Stimulated activated CD4-positive, alpha-beta T cell treated with anti-CD3 and anti-CD28 coated beads, Interleukin-15, amount 100 ng/mL, for 1 hour (primary cell): Measurements from ENCODE around the gene EI24.
"Not testable (repeated sequence)": the region's sequence is repeated elsewhere in the genome, so short reads cannot be mapped to it uniquely, and the experiment has no call there.

Source experiments
- DNase-seq, 2 donors: peaks; one replicate each; pipeline ENCODE4 v3.0.0-alpha.2; 2020; ENCODE audit warnings: low read depth in 1 of 2, low spot score in 1 of 2

The EI24 gene

DNA sequence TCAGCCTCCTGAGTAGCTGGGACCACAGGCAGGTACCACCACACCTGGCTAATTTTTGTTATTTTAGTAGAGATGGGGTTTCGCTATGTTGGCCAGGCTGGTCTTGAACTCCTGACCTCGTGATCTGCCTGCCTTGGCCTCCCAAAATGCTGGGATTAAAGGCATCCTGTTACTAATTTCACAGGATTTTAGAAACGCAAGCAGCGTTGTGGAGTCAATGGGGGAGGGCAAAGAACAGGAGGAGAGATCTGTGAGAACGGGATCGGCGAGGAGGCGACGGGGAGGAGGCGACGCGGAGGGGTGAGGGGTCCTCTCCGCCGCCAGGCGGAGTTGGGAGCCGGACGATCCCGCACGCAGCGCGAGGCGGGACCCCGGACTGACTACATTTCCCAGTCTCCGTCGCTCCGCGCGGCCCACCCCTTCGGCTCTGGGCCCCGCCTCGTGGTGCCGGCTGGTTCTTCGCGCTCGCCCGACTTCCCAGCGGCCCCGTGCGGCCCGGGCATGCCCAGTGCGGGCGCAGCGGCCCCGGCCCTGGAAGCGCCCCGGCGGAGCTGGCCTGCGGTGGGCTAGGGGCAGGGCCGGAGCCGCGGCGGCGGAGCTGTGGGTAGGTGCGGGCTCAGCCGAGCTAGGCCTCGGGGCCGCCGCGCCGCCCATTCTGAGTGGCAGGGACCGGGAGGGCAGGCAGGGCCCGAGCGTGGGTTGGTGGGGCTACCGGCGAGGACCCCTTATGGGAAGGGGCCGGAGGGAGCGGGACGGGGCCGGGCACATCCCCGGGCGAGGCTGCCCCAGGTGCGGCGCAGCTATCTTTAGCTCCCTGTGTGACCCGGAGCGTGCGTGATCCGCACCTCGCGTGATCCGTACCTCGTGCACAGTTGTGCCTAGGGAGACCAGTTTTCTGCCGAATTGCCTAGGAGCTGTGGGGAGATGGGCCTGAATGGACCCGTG, at the start of gene EI24:
TSS of gene EI24 (plus strand) at position 508 of the 945 bp plus-strand sequence. CDS start 3,051 bp downstream, outside the sequence.
- DNase-seq, result peak; percentile 77 to 85

DNA sequence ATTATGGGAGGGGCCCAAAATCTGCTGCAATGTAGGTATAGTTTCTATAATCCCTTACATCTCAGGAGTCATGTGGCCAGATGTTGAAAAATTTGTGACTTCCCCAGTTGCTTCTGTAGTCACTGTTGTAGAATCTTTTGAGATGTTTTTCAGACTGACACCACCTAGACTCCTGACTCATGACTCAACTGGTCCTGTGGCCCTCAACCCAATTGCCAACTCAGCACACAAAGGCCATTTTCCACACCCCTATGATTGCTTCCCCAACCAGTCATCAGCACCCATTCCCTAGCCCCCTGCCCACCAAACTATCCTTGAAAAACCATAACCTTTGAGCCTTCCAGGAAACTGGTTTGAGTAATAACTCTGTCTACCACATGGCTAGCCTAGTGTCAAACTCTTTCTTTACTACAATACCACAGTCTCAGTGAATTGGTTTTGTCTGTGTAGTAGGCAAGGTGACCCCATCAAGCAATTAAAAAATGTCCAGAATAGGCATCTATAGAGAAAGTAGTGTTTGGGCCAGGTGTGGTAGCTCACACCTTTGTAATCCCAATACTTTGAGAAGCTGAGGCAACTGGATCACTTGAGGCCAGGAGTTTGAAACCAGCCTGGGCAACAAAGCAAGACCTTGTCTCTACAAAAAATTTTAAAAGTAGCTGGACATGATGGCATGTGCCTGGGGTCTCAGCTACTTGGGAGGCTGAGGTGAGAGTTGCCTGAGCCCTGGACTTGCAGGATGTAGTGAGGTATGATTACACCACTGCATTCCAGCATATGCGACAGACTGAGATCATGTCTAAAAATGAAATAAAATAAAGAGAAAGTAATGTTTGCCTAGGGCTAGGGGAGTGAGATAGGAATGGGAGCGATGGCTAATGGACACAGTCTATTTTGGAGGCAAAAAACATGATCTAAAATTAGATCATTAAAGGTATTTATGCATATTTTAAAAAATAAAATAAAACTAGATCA, 49.1 kb upstream of the EI24 start:
- DNase-seq, result no peak

DNA sequence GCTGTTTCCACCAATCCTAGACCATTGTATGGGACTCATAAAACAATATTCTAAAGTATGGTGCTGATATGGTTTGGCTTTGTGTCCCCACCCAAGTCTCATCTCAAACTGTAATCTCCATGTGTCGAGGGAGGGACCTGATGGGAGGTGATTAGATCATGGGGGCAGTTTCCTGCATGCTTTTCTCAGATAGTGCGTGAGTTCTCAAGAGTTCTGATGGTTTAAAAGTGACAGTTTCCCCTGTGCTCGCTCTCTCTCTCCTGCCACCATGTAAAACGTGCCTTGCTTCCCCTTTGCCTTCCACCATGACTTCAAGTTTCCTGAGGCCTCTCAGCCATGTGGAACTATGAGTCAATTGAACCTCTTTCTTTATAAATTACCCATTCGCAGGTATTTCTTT, 44.0 kb upstream of the EI24 start:
- no peak for DNase-seq

DNA sequence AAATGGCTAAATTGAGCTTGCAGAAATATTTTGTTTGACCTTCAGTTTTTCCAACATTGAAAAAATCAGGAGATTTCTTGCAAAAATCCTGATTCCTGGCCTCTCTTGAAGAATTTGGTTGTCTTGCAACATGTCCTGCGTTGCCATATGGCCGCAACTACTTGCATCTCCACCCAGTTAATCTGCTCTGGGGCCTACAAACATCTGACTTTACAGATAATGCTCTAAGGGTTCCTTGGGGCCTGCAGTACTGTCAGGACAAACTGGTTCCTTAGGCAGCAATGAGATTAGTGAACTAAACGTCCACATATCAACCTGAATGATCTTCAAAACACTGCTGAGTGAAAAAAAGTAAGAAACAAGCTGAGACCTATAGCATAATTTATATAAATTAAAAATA, 36.6 kb upstream of the EI24 start:
- no peak for DNase-seq

DNA sequence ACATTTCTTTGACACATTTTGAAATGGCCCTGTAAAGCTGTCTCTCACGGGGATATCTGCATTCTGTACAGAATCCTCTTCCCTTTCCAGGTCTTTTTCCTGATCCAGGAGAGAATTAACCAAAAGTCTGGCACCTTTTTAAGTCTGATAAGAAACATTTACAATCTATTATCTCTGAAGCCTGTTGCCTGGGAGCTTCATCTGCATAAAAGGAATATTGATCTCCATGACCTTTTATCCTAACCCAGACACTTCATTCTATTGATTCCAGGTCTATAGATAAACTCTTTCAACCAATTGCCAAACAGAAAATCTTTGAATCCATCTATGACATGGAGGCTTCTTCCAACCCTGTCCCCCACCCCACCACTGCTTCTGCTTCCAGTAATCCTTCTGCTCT, 33.7 kb upstream of the EI24 start:
- DNase-seq, result no peak

DNA sequence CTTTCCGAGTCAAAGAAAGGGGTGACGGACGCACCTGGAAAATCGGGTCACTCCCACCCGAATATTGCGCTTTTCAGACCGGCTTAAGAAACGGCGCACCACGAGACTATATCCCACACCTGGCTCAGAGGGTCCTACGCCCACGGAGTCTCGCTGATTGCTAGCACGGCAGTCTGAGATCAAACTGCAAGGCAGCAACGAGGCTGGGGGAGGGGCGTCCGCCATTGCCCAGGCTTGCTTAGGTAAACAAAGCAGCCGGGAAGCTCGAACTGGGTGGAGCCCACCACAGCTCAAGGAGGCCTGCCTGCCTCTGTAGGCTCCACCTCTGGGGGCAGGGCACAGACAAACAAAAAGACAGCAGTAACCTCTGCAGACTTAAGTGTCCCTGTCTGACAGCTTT, 32.4 kb upstream of the EI24 start:
- DNase-seq, result not testable (repeated sequence)

GRCh38 chr11:125542709-125543108, 26.6 kb upstream of the EI24 start:
- no peak for DNase-seq

DNA sequence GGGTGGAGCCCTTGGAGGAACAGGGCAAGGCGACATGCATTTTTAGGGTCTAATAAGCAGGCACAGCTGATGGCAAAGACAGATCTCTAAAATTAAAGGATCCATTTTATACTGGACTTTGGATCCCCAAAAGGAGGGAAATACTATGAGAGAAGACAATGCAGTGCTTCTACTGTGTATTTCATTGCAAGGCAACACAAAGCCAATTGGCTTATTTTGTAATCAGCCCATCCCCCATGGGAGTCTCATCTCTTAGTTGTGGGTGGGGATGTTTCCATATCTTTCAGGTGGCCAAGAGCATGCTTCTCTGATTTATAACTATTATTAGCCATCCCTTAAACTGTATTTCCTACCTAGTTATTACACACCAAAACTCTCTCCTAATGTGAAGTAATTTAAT, 18.5 kb upstream of the EI24 start:
- DNase-seq, result no peak

- DNase-seq, result no peak
Measured at GRCh38 chr11:125551835-125552342, 17.4 kb upstream of the EI24 start.

- DNase-seq, result no peak
Measured at GRCh38 chr11:125552927-125553326, 16.4 kb upstream of the EI24 start.

- no peak for DNase-seq
Measured at GRCh38 chr11:125553357-125553756, 15.9 kb upstream of the EI24 start.

- DNase-seq, result no peak
Measured at GRCh38 chr11:125554038-125554437, 15.2 kb upstream of the EI24 start.

DNA sequence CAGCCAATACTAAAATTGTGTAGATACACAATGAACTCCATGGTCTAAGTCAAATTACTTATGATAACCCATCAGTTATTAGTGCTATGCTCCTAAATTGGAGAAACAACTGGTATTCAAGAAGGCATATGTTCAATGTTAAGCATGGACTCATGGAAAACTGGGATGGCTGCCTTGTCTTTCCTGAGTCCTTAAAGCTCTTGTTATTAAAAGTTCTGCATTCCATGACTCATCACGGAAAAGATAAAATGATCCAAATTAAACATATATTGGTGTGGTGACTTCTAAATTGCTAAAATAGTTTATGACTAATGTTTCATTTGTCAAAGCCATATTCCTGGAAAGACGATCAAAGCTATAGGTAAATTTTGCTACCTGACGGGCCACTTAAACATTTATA, 9.4 kb upstream of the EI24 start:
- DNase-seq, result no peak

DNA sequence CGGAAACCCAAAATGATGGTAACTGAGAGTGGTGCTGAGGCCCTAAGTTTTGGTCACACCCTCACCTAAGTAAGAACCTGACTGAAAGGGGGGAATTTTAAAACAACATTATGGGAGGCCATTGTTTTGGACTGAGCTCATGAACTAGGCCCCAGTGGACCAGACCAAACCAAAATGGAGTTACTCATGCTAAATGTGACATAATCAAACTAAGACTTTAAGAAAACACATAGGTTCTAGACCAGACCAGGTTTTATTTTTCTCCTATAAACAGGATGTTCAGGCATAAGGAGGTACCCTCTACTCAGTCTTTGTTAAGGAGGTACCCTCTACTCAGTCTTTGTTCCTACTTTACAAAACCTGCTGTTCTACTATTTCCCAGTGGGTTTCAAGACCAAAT, 7.4 kb upstream of the EI24 start:
- DNase-seq, result no peak

DNA sequence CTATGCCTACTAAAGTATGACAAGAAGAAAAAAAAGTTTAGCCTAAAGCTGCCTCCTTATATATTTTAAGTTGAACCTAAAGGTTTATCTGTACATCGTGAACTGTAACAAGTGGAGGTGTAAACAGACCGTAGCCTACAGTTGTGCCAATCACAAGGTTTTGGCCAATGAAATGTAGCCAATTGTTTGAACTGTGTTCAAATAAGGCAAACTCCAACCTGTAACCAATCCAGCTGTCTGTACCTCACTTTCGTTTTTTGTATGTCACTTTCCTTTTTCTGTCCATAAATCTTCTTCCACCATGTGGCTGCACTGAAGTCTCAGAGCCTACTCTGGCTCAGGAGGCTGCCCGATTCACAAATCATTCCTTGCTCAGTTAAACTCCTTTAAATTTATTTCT, 6.8 kb upstream of the EI24 start:
- DNase-seq, result no peak

GRCh38 chr11:125564357-125564756, 4.9 kb upstream of the EI24 start:
- no peak for DNase-seq

GRCh38 chr11:125566235-125566634, 3.0 kb upstream of the EI24 start:
- no peak for DNase-seq

DNA sequence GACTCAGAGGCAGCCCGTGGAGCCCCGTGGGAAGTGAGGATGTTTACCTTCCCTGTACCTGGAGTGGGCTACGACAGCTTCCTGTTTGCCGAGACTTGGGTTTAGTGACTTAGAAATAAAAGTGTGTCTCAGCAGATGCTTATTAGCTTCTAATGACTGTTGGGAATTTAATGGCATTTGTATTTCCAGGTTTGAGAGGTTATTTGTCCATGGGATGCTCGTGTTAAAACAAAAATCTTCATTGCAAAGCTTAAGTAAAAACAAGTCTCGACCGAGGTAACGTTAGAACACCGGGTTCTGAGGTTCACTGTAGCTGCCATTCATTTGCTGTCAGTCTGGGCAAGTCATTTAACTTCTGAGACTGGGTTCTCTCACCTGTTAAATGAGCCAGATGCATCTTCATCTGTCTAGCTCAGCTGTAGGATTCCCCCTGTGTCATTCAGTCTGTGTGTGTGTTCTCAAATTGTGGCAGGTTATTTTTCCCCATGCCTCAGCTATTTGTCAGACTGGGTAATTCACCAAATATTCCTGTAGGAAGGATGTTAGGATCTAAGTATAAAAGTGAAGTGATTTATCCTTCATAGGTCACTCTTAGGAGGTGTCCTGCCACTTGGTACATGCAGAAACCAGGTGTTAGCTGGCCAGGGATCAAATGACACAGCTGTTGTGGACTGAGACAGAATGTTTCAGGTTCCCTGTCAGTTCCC, 791 bp downstream of the EI24 start:
- no peak for DNase-seq

DNA sequence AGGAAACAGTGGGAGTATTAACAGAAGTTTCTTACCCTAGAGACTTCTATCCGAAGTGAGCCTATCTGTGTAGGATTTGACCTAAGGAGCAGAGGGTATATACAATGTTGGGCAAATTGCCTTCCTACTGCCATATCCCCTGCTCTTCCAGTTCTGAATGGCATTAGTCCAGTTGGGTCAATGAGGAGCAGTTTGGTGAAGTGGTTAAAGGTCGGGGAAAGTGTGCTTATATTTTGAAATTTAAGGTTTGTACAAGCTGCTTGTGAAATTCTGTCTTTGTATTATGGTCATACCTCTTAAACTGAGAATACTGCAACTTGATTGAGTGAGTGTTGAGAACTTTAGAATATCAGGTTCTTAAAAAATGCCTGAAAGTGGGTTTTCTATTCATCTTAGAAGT, 1.7 kb downstream of the EI24 start:
- DNase-seq, result no peak

GRCh38 chr11:125572916-125573315, 3.6 kb downstream of the EI24 start:
- no peak for DNase-seq

DNA sequence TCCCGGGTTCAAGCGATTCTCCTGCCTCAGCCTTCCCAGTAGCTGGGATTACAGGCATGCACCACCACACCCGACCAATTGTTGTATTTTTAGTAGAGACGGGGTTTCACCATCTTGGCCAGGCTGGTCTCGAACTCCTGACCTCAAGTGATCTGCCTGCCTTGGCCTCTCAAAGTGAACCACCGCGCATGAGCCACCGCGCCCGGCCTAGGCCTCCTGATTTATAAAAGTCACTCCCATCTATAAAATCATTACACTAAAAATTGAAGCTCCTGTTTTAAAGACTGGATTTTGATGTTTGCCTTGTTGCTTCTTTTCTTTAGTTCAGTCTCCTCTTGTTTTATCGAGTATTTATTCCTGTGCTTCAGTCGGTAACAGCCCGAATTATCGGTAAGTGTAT, 7.9 kb downstream of the EI24 start:
- not testable (repeated sequence) for DNase-seq
